H1 (cell line): Measurements from ENCODE around the gene RPL37A.

Experiments used
- KDM1A ChIP-seq: fragments of 200-600, 300-600 bp; sonication (generic); IDR thresholded peaks from 2 replicates; pipeline ENCODE4 v1.7.1; 2016; ENCODE audit warnings: mild to moderate bottlenecking, low read length, borderline replicate concordance
- TEAD4 ChIP-seq: IDR thresholded peaks from 2 replicates; pipeline ENCODE4 v1.6.1; 2012; ENCODE audit warnings: low read depth, low read length, inconsistent platforms, mixed read lengths
- TF ChIP-seq, protein P1 (sequence below), 3 experiments: IDR thresholded peaks; 1 replicate in 2 of 3; 2 replicates in 1 of 3; pipeline versions ENCODE4 v1.5.1 to v1.6.1; 2011; ENCODE audit warnings: low read length in 3 of 3, mild to moderate bottlenecking in 3 of 3, inconsistent platforms in 2 of 3, low read depth in 1 of 3, moderate library complexity in 1 of 3; ENCODE audit not compliant: insufficient read depth in 1 of 3; ENCODE audit errors: control extremely low read depth in 1 of 3

DNA sequence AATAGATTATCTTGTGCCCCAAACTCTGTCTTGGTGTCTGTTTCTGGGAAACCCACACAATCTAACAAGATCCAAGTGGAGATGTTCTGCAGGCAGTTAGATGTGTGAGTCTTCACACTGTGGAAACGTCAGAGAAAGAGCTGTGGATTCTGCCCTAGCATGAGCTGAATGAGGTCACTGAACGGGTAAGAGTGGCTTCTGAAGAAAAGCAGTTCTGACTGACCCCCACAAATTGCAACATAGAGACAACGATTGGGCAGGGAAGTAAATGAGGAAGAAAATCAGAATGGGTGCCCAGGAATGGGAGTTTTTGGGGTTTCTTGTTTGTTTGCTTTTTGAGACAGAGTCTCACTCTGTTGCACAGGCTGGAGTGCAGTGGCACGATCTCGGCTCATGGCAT, 12.9 kb upstream of the RPL37A start:
- TF ChIP-seq TEAD4 (no peak), KDM1A (no peak)
- TF ChIP-seq, protein P1, sequence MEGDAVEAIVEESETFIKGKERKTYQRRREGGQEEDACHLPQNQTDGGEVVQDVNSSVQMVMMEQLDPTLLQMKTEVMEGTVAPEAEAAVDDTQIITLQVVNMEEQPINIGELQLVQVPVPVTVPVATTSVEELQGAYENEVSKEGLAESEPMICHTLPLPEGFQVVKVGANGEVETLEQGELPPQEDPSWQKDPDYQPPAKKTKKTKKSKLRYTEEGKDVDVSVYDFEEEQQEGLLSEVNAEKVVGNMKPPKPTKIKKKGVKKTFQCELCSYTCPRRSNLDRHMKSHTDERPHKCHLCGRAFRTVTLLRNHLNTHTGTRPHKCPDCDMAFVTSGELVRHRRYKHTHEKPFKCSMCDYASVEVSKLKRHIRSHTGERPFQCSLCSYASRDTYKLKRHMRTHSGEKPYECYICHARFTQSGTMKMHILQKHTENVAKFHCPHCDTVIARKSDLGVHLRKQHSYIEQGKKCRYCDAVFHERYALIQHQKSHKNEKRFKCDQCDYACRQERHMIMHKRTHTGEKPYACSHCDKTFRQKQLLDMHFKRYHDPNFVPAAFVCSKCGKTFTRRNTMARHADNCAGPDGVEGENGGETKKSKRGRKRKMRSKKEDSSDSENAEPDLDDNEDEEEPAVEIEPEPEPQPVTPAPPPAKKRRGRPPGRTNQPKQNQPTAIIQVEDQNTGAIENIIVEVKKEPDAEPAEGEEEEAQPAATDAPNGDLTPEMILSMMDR (IDR thresholded peaks at IDR 0.05; ENCODE audit: control extremely low read depth in 1 of 3, insufficient read depth in 1 of 3, low read depth in 1 of 3, low read length in 3 of 3): no peak
